GM12891 (cell line): Measurements from ENCODE around the gene ZMYM1.
"Not testable (repeated sequence)": the region's sequence is repeated elsewhere in the genome, so short reads cannot be mapped to it uniquely, and the experiment has no call there.

Source experiments
- DNase-seq: peaks from one replicate; pipeline ENCODE4 v3.0.0; 2011; ENCODE audit warnings: low spot score; ENCODE audit not compliant: insufficient read length
- FAIRE-seq: peaks from 2 replicates; lab custom pipeline; 2011; peaks lifted over from hg19 to GRCh38; lab: Jason Lieb, UNC
- PAX5 ChIP-seq: IDR thresholded peaks from 2 replicates; pipeline ENCODE4 v1.6.1; 2011; ENCODE audit warnings: low read length, moderate library complexity, mild to moderate bottlenecking; ENCODE audit not compliant: insufficient read depth, severe bottlenecking
- POLR2A ChIP-seq: IDR thresholded peaks from 2 replicates; pipeline ENCODE4 v1.6.1; 2011; ENCODE audit warnings: low read depth, low read length, control low read depth
- POLR2AphosphoS5 ChIP-seq: IDR thresholded peaks from 2 replicates; pipeline ENCODE4 v1.6.1; 2011; ENCODE audit warnings: low read depth, low read length, control low read depth
- POU2F2 ChIP-seq: IDR thresholded peaks from 2 replicates; pipeline ENCODE4 v1.6.1; 2011; ENCODE audit warnings: low read depth, mild to moderate bottlenecking, control low read depth, low read length, moderate library complexity
- SPI1 ChIP-seq: IDR thresholded peaks from 2 replicates; pipeline ENCODE4 v1.6.1; 2011; ENCODE audit warnings: low read depth, low read length, control low read depth
- TAF1 ChIP-seq: IDR thresholded peaks from 2 replicates; pipeline ENCODE4 v1.6.1; 2011; ENCODE audit warnings: low read depth, low read length, control low read depth

Gene ZMYM1

DNA sequence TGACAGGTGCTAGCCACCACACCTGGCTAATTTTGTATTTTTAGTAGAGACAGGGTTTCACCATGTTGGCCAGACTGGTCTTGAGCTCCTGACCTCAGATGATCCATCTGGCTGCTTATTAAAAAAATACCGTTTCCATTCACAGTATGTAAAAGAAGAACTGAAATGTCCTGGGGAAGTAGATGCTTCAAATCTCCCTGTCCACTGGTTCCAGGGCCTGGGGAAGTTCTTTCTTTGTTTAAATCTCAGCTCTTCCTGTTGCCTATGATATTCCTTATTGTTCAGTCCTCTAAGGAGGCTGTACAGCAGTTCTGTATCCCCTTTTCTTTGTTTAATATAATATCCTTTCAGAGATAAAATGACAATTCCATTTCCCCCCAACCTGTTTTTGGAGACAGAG is 47.4 kb downstream of the ZMYM1 start:
- no peak for FAIRE-seq
- no peak for DNase-seq
- TF ChIP-seq POU2F2: no peak
- no peak for TF ChIP-seq POLR2AphosphoS5
- no peak for TF ChIP-seq TAF1
- TF ChIP-seq SPI1: no peak
- no peak for TF ChIP-seq PAX5
- TF ChIP-seq POLR2A: no peak

DNA sequence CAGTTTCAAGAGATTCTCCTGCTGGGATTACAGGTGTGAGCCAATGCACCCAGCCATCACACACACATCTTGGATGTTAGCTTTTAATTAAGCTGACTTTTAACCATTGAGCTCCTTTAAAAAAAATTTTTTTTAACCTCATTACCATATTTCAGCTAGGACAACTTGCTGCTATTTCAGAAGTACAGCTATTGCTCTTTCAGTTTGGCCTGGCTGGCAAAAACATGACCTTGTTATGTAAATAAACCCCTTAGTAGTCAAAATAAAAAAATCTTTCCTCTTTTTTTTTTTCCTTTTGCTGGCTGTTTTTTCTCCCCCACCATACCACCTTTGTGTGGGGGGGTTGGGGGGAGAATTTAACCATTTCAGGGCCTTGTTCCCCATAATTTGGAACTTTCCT is 49.9 kb downstream of the ZMYM1 start:
- FAIRE-seq (no peak), DNase-seq (no peak)
- TF ChIP-seq POLR2A: no peak
- TF ChIP-seq POU2F2: no peak
- TF ChIP-seq SPI1: no peak
- TF ChIP-seq PAX5: no peak
- no peak for TF ChIP-seq POLR2AphosphoS5
- TF ChIP-seq TAF1: no peak

DNA sequence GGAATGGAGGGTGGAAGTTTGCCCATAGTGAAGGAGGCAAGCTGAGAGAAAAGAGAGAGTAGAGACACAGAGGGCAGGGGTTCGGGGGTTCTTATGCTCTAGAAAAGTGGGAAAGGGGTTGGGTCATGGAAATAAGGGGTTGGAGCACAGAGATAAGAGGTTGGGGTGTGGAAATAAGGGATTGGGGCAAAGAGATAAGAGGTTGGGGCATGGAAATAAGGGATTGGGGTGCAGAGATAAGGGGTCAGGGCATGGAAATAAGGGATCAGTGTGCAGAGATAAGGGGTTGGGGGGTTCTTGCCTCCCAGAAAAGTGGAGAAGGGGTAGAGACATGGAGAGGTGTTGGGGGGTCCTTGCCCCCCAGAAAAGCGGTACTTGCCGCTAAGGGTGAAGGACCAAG is 57.6 kb downstream of the ZMYM1 start:
- no peak for DNase-seq
- no peak for TF ChIP-seq POLR2A
- TF ChIP-seq PAX5: no peak
- no peak for TF ChIP-seq POLR2AphosphoS5
- TF ChIP-seq SPI1: no peak
- TF ChIP-seq POU2F2: no peak
- no peak for TF ChIP-seq TAF1
- no peak for FAIRE-seq

DNA sequence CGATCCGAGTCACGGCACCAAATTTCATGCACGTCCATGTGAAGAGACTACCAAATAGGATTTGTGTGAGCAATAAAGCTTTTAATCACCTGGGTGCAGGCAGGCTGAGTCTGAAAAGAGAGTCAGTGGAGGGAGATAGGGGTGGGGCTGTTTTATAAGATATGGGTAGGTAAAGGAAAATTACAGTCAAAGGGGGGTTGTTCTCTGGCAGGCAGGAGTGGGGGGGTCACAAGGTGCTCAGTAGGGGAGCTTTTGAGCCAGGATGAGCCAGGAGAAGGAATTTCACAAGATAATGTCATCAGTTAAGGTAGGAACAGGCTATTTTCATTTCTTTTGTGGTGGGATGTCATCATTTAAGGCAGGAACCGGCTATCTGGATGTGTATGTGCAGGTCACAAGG is 58.4 kb downstream of the ZMYM1 start:
- FAIRE-seq, DNase-seq: not testable (repeated sequence)

DNA sequence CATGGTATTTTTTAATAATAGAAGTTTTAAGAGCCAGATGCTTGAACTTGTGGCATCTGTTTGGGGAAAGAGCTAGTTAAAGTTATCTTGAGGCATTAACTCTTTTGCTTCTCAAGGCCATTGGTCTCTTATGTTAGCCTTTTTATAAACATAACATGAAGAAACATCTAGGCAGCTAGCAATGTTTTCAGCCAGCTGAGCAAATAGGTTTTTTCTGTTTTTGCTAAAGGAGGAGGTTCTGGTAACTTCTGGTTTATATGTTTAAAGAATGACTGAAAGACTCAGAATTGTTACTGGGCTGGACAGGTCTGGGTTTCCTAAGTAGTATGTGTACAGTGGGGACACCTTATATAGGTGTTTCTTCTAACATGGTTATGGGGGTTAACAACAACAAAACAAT is 63.1 kb downstream of the ZMYM1 start:
- not testable (repeated sequence) for FAIRE-seq

DNA sequence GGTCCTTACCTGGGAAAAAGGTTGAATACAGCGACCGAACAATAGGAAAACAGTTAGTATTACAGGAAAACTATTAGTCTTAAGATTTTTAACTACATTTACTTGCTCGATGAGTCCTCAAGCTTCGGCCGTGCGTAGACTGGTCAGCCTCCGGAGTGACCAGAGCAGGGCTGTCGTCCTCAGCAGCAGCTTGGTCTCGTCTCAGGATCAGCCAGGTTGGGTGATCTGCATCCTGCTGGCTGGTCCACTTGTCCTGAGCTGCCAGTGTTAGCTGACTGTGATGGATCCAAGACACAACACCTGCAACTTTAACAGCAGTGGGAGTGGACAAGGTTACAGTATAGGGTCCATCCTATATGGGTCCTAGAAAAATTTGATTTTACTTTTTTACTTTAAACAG is 63.5 kb downstream of the ZMYM1 start:
- not testable (repeated sequence) for FAIRE-seq, DNase-seq

More for the DNA sequence above, 63.1 kb downstream of the ZMYM1 start:
- not testable (repeated sequence) for DNase-seq

DNA sequence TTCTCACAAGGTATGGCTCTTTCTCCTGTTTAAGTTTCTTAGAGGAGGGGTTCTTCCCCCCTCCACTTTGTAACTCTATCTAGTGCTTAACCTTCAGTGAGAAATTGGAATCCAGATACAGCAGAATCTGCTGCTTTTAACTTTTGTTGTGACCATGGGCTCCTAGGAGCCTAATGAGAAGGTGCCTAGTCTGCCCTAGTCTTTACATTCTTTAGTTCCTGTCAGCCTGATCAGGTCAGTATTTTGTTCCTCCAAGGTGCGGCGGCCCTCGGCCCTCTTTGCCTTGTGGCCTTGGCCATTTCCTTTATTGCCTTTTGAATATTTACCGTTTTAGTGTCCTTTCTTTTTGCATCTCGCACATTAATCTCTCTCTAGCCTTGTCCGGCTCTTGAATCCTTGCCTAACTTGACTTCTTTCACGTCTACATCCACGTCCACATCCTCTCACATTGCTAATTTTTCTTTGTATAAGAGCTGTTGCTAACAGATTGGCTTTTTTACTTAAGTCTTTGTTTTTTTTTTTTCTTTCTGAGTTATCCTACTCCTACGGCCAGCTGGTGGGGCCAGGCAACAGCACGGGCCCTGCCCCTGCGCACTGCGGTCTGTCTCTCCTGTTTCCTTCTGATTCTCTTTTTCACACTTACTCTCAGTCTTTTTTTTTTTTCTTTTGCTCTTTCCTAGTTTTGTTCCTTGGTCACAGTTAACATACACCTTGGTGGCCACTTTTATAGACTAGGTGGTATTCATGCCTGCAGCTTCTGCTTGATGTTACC is 64.7 kb downstream of the ZMYM1 start:
- DNase-seq (no peak), FAIRE-seq (no peak)
- TF ChIP-seq SPI1: no peak
- TF ChIP-seq TAF1: no peak

DNA sequence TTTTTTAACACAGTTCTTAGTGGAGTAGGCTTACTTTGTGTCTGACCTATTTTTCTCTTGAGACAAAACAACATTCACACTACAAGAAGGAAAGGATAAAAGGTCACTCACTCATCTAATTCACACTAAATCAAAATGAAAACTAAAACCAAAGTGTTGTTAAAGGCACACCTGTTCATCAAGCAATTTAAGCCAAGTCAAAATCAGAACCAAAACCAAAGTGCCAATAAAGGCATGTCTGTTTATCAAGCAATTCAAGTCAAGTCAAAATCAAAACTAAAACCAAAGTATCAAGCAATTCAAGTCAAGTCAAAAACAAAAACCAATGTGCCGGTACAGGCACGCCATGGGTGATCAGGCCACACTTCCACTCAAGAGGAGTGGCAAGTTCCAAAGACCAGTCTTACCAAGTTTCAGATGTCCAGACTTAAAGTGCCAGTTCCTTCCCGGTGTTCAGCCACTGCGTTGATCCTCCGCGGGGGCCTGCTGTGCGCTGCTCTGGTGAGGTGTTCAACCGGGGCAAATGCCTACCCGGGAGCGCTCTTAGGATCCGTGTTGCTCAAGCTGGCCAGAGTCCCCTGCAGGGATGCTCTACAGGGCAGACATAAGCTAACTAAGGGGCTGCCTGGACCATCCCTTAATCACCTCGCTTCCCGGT is 66.8 kb downstream of the ZMYM1 start:
- not testable (repeated sequence) for FAIRE-seq, DNase-seq

DNA sequence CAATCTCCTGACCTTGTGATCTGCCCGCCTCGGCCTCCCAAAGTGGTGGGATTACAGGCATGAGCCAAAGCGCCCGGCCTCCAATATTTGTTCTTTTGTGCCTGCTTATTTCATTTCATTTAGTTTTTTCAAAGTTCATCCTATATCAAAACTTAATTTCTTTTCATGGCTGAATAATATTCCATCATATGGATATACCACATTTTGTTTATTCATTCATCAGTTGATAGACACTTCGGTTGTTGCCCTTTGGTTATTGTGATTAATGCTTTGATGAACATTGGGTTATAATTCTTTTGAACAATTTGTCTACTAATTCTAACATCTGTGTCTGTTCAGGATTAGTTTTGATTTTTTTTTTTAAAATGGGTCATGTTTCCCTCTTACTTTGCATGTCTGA is 72.0 kb downstream of the ZMYM1 start:
- DNase-seq (no peak), FAIRE-seq (no peak)
- TF ChIP-seq POU2F2: no peak
- no peak for TF ChIP-seq POLR2A
- TF ChIP-seq SPI1: no peak
- no peak for TF ChIP-seq TAF1
- no peak for TF ChIP-seq PAX5
- TF ChIP-seq POLR2AphosphoS5: no peak

DNA sequence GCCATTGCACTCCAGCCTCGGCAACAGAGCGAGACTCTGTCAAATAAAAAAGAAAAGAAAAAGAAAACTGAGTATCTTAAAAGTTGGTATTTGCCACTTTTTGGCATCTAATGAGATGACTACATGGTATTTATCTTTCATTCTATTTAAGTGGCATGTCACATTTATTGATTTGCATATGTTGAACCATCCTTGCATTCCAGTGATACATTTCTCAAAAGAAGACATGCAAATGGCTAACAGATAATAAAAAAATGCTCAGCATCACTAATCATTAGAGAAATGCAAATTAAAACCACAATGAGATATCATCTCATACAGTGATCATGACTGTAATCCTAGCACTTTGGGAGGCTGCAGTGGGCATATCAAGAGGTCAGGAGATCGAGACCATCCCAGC is 85.7 kb downstream of the ZMYM1 start:
- FAIRE-seq: no peak
- no peak for TF ChIP-seq TAF1
- no peak for TF ChIP-seq SPI1
- no peak for TF ChIP-seq POU2F2
- TF ChIP-seq POLR2AphosphoS5: no peak
- TF ChIP-seq PAX5: no peak
- TF ChIP-seq POLR2A: no peak
- DNase-seq: no peak
